HG03575 (cell line): ENCODE results near the gene BRAF.
"Not testable (repeated sequence)": the region's sequence is repeated elsewhere in the genome, so short reads cannot be mapped to it uniquely, and the experiment has no call there.

Source experiments
- ATAC-seq: cut with Tn5 transposase; IDR thresholded peaks from one replicate; pipeline ENCODE4 v1.9.1; 2021; ENCODE audit not compliant: unreplicated experiment, insufficient number of reproducible peaks, low FRiP score; ENCODE audit errors: extremely low read depth

The BRAF gene

GRCh38 chr7:140885735-140886334 is 38.9 kb downstream of the BRAF start:
- no peak for ATAC-seq

GRCh38 chr7:140883378-140883777 is 41.4 kb downstream of the BRAF start:
- ATAC-seq = no peak

- ATAC-seq = not testable (repeated sequence)
These were observed 41.9 kb downstream of the BRAF start for GRCh38 chr7:140882834-140883233.

GRCh38 chr7:140881507-140882228 is 43.1 kb downstream of the BRAF start:
- peak; percentile 31 for ATAC-seq

- ATAC-seq = no peak
These were observed 47.5 kb downstream of the BRAF start for GRCh38 chr7:140877249-140877524.

GRCh38 chr7:140876519-140877248 is 48.0 kb downstream of the BRAF start:
- peak; percentile 92 for ATAC-seq

- no peak for ATAC-seq
These were observed 51.3 kb downstream of the BRAF start for GRCh38 chr7:140873434-140873833.

- ATAC-seq = no peak
These were observed 54.7 kb downstream of the BRAF start for GRCh38 chr7:140870003-140870402.

- ATAC-seq = no peak
These were observed 55.3 kb downstream of the BRAF start for GRCh38 chr7:140869430-140869829.

- no peak for ATAC-seq
These were observed 57.0 kb downstream of the BRAF start for GRCh38 chr7:140867467-140868462.

GRCh38 chr7:140866926-140867325 is 57.8 kb downstream of the BRAF start:
- ATAC-seq = no peak

GRCh38 chr7:140864732-140865131 is 60.0 kb downstream of the BRAF start:
- ATAC-seq = no peak

GRCh38 chr7:140863867-140864266 is 60.9 kb downstream of the BRAF start:
- ATAC-seq = no peak

GRCh38 chr7:140863184-140863583 is 61.5 kb downstream of the BRAF start:
- ATAC-seq = no peak

- ATAC-seq = no peak
These were observed 67.7 kb downstream of the BRAF start for GRCh38 chr7:140857048-140857447.

- no peak for ATAC-seq
These were observed 83.5 kb downstream of the BRAF start for GRCh38 chr7:140841166-140841715.

GRCh38 chr7:140831724-140832123 is 93.0 kb downstream of the BRAF start:
- no peak for ATAC-seq

- no peak for ATAC-seq
These were observed 95.0 kb downstream of the BRAF start for GRCh38 chr7:140829720-140830119.

- ATAC-seq = no peak
These were observed 96.0 kb downstream of the BRAF start for GRCh38 chr7:140828741-140829140.
